Measurements from ENCODE around the gene UBE4A.

GRCh38 chr11:118334745-118335144 is 24.7 kb upstream of the UBE4A start:
- no peak for TF ChIP-seq TEAD4 (IDR thresholded peaks at IDR 0.05)
- TF ChIP-seq EP300 (IDR thresholded peaks at IDR 0.05; ENCODE audit: borderline replicate concordance): no peak
- no peak for TF ChIP-seq TAF1 (IDR thresholded peaks at IDR 0.05; ENCODE audit: low read depth)
- no peak for TF ChIP-seq CEBPB (IDR thresholded peaks at IDR 0.05)
- TF ChIP-seq, protein P1, sequence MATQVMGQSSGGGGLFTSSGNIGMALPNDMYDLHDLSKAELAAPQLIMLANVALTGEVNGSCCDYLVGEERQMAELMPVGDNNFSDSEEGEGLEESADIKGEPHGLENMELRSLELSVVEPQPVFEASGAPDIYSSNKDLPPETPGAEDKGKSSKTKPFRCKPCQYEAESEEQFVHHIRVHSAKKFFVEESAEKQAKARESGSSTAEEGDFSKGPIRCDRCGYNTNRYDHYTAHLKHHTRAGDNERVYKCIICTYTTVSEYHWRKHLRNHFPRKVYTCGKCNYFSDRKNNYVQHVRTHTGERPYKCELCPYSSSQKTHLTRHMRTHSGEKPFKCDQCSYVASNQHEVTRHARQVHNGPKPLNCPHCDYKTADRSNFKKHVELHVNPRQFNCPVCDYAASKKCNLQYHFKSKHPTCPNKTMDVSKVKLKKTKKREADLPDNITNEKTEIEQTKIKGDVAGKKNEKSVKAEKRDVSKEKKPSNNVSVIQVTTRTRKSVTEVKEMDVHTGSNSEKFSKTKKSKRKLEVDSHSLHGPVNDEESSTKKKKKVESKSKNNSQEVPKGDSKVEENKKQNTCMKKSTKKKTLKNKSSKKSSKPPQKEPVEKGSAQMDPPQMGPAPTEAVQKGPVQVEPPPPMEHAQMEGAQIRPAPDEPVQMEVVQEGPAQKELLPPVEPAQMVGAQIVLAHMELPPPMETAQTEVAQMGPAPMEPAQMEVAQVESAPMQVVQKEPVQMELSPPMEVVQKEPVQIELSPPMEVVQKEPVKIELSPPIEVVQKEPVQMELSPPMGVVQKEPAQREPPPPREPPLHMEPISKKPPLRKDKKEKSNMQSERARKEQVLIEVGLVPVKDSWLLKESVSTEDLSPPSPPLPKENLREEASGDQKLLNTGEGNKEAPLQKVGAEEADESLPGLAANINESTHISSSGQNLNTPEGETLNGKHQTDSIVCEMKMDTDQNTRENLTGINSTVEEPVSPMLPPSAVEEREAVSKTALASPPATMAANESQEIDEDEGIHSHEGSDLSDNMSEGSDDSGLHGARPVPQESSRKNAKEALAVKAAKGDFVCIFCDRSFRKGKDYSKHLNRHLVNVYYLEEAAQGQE (IDR thresholded peaks at IDR 0.05; ENCODE audit: low read depth): no peak

All from Ishikawa (cell line).